Prostate gland (tissue), 2 donors: Measurements from ENCODE around the gene RHCE.

Experiments
- POLR2A ChIP-seq: fragments of 450-650 bp; IDR thresholded peaks from one replicate; pipeline ENCODE4 v1.6.1; 2016; ENCODE audit warnings: antibody characterized with exemption, mild to moderate bottlenecking
- POLR2AphosphoS5 ChIP-seq: sonication (generic); formaldehyde crosslinking; IDR thresholded peaks from one replicate; pipeline ENCODE4 v1.6.1; 2017; ENCODE audit warnings: antibody characterized with exemption
- TF ChIP-seq, protein P1 (sequence below), 4 experiments: fragments of 200-600 bp in 2 of 4; fragments of 450-650 bp in 2 of 4; sonication (generic) in 2 of 4; IDR thresholded peaks; 1 replicate in 3 of 4; 2 replicates in 1 of 4; pipeline ENCODE4 v1.5.1; 2016 to 2019; ENCODE audit warnings: antibody characterized with exemption in 4 of 4, mild to moderate bottlenecking in 2 of 4, moderate library complexity in 2 of 4

DNA sequence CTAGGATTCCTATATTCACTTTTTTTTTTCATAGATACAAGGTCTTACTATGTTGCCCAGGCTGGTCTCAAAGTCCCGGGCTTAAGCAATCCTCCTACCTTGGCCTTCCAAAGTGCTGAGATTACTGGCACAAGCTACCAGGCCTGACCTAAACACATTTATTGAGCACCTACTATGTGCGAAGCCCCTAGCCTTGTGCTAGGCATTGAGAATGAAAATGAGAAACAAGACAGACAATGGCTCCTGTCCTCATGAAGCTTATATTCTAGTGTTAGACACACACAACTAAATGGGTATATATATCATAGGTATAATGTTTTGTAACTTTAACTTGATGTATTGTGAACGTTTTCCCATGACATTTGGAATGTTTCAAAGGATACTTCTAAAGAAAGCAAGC lies 71.0 kb downstream of the RHCE start:
- TF ChIP-seq, protein P1, sequence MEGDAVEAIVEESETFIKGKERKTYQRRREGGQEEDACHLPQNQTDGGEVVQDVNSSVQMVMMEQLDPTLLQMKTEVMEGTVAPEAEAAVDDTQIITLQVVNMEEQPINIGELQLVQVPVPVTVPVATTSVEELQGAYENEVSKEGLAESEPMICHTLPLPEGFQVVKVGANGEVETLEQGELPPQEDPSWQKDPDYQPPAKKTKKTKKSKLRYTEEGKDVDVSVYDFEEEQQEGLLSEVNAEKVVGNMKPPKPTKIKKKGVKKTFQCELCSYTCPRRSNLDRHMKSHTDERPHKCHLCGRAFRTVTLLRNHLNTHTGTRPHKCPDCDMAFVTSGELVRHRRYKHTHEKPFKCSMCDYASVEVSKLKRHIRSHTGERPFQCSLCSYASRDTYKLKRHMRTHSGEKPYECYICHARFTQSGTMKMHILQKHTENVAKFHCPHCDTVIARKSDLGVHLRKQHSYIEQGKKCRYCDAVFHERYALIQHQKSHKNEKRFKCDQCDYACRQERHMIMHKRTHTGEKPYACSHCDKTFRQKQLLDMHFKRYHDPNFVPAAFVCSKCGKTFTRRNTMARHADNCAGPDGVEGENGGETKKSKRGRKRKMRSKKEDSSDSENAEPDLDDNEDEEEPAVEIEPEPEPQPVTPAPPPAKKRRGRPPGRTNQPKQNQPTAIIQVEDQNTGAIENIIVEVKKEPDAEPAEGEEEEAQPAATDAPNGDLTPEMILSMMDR (IDR thresholded peaks at IDR 0.05) = no peak
- TF ChIP-seq POLR2A = no peak
- no peak for TF ChIP-seq POLR2AphosphoS5
